Measurements from ENCODE around the gene GRIN1.

Gene GRIN1

DNA sequence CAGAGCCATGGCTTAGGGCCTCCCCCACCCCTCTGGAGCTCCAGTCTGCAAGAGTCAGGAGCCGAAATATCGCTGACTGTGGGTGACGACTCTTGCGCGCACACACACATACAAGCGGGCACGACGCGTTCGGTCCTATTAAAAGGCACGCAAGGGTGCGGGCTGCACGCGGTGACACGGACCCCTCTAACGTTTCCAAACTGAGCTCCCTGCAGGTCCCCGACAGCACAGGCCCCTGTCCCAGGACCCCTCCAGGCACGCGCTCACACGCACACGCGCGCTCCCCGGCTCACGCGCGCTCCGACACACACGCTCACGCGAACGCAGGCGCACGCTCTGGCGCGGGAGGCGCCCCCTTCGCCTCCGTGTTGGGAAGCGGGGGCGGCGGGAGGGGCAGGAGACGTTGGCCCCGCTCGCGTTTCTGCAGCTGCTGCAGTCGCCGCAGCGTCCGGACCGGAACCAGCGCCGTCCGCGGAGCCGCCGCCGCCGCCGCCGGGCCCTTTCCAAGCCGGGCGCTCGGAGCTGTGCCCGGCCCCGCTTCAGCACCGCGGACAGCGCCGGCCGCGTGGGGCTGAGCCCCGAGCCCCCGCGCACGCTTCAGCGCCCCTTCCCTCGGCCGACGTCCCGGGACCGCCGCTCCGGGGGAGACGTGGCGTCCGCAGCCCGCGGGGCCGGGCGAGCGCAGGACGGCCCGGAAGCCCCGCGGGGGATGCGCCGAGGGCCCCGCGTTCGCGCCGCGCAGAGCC, at the start of gene GRIN1:
TSS of gene GRIN1 (plus strand) at position 433 of the 746 bp plus-strand sequence. CDS start 333 bp downstream, outside the sequence.
- H3K9me3 ChIP-seq (ENCODE audit: control insufficient read depth, insufficient read depth, low read length) = no peaks in the 10 kb centered on the region
- no peak within 1 kb of the TSS for H3K27ac ChIP-seq (ENCODE audit: low read depth, low read length)
- peaks cover 4% of the 10 kb centered on the region; the same call in 1 of the 2 replicates for H3K4me1 ChIP-seq (ENCODE audit: control insufficient read depth, insufficient read depth, low read length)
- peaks cover 80% of the 10 kb centered on the region for H3K27me3 ChIP-seq (ENCODE audit: control insufficient read depth, insufficient read depth, low read length)
- H3K36me3 ChIP-seq (ENCODE audit: control insufficient read depth, insufficient read depth, low read length) = no peaks in the 10 kb centered on the region
- no peak within 1 kb of the TSS for H3K9ac ChIP-seq (ENCODE audit: low read depth, low read length)
- H3K4me3 ChIP-seq (ENCODE audit: low read depth, low read length) = peak within 1 kb of the TSS; percentile 27

DNA sequence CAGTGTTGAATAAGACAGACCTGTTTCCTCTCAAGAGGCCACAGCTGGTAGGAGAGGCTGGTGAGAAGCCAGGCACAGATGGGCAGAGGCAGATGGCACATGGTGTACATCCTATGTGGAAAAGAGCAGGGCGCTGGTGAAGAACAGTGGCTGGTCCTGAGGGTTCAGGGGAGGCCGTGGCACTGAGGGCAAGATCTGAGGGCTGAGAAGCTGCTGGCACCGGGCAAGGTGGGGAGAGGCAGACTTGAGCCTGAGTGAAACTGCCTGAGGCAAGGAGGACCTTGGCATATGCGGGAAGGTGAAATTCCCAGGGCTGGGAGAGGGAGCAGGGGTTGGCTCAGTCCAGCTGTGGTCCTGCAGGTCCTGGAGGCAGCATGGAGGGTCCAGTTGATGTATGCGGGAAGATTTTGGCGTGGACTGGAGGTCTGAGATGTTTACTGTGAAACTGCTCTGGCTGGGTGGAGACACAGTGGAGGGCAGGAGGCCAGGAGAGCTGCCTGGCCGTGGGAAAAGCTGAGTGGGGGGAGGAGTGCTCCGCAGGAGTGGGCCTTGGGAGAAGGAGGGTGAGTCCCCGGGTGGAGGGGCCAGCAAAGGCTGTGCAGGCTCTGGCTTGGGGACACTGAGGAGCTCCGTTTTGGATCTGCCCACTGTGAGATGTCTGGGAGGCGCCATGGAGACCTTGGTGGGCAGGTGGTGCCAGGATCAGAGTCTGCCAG, 49.6 kb upstream of the GRIN1 start:
- H3K9me3 ChIP-seq (ENCODE audit: control insufficient read depth, insufficient read depth, low read length) = no peaks in the 10 kb centered on the region
- H3K9ac ChIP-seq (ENCODE audit: low read depth, low read length) = no peak overlapping the region

DNA sequence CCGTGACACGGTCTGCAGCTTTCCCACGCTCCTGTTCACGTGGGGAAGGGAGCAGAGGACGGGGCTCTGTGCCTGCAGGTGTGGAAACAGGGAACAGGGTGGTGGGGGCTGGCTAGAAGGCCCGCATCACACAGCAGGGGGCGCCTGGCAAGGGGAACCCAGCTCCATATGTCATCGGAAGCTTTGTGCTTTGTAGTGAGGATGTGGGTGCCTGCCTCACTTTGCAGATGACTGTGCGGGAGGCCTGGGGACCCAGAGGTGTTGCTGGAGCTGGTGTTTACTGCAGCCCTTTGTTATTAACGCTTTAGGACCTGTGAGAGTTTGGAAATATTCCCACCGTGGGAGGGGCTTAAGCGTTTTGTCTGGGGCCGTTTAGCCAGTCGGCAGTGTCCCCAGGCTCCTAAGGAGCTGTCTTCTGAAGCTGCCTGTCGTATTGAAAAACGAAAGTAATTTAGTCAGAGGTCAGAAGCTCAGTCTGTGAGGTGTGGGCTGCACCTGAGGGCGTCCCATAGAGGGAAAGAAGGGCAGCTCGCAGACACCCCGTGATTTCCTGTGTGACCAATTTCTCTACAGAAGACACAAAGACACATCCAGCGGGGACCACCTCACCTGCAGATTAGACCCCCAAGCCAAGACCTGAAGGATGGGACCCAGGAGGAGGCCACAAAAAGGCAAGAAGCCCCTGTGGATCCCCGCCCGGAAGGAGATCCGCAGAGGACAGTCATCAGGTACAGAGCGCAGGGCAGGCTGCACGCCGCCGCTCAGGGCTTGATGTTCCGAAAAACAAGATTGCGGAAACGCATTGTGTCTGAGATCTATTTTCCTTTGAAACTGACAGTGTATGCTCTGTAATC, 43.1 kb upstream of the GRIN1 start:
- H3K27me3 ChIP-seq (ENCODE audit: control insufficient read depth, insufficient read depth, low read length) = no peaks in the 10 kb centered on the region
- no peaks in the 10 kb centered on the region for H3K9me3 ChIP-seq (ENCODE audit: control insufficient read depth, insufficient read depth, low read length)
- no peaks in the 10 kb centered on the region for H3K4me1 ChIP-seq (ENCODE audit: control insufficient read depth, insufficient read depth, low read length)
- no peak overlapping the region for H3K9ac ChIP-seq (ENCODE audit: low read depth, low read length)
- H3K36me3 ChIP-seq (ENCODE audit: control insufficient read depth, insufficient read depth, low read length) = peaks cover 49% of the 10 kb centered on the region
- no peak overlapping the region for H3K27ac ChIP-seq (ENCODE audit: low read depth, low read length)
- H3K4me3 ChIP-seq (ENCODE audit: low read depth, low read length) = no peak overlapping the region

More for the DNA sequence above, 49.6 kb upstream of the GRIN1 start:
- Histone ChIP-seq H3K36me3 (ENCODE audit: control insufficient read depth, insufficient read depth, low read length) (peaks cover 27% of the 10 kb centered on the region), H3K27me3 (ENCODE audit: control insufficient read depth, insufficient read depth, low read length) (peaks cover 7% of the 10 kb centered on the region; the same call in 1 of the 2 replicates), H3K4me1 (ENCODE audit: control insufficient read depth, insufficient read depth, low read length) (peaks cover 5% of the 10 kb centered on the region; the same call in 1 of the 2 replicates), H3K4me3 (ENCODE audit: low read depth, low read length) (no peak overlapping the region), H3K27ac (ENCODE audit: low read depth, low read length) (no peak overlapping the region)

DNA sequence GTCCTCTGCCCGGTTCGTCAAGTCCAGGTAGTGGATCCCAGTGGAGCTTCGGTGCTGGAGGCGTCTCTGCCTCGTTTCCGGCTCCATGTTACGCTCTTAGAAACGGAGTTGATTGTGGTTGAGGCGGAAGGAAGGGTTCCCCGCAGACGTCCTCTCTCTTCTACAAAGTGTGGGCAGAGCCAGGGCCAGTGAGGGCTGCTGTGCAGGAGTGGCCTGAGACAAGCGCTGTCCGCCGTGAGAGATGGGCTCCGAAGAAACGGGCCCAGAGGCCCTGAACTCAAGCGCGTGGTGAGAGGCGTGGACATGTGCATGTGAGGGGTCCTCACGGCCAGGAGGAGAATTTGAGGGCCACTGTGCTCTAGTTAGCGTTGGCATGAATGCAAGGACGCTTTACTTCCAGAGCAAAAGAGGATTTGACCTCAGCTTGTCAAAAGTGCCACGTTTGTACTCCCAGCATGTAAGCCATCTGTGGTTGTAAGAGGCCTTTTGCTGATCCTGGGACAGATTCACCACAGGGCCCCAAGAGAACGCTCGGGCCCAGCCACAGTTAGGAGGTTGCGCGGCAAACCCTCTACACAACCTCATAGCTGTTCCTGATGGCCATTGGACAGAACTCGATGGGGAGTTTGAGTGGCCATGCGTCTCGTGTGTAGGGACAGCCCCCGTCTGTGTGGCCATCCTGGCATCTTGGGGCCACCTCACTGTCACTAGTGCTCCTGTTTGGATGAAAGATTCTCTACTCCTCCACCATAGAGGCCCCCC, 42.0 kb upstream of the GRIN1 start:
- Histone ChIP-seq H3K4me3 (ENCODE audit: low read depth, low read length) (no peak overlapping the region), H3K9ac (ENCODE audit: low read depth, low read length) (no peak overlapping the region), H3K4me1 (ENCODE audit: control insufficient read depth, insufficient read depth, low read length) (no peaks in the 10 kb centered on the region), H3K36me3 (ENCODE audit: control insufficient read depth, insufficient read depth, low read length) (peaks cover 53% of the 10 kb centered on the region), H3K9me3 (ENCODE audit: control insufficient read depth, insufficient read depth, low read length) (no peaks in the 10 kb centered on the region), H3K27ac (ENCODE audit: low read depth, low read length) (no peak overlapping the region), H3K27me3 (ENCODE audit: control insufficient read depth, insufficient read depth, low read length) (no peaks in the 10 kb centered on the region)

DNA sequence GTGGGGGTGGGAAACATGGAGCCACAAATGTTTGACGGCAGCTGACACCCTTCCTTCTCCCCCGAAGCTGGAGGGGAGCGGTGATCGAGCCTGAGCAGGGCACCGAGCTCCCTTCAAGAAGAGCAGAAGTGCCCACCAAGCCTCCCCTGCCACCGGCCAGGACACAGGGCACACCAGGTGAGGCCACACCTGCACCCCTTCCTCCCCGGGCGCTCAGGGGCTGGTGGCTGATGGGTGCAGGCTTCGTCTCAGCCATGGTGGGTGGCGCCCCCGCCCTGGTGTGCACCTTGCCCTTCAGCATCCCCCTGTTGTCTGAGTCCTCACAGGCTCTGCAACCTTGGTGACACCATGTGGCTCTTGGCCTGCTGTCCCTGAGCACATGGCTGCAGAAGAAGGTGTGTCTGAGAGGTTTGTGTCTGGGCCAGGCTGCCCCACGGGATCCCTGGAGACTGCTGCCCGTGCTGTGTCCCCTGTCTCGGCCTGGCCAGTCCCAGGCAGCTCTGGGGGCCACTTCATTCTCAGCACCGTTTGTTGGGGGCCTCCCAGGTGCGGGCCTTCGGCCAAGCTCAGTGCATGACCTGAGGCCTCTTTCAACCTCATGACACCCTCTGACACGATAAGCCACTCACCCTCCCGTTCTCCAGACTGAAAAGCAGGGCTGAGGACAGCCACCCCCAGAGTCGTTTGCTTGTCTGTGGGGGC, 41.0 kb upstream of the GRIN1 start:
- Histone ChIP-seq H3K9ac (ENCODE audit: low read depth, low read length) (no peak overlapping the region), H3K9me3 (ENCODE audit: control insufficient read depth, insufficient read depth, low read length) (0 out of 2 replicates have a peak, but pooled peaks cover 8% of the 10 kb centered on the region), H3K27ac (ENCODE audit: low read depth, low read length) (no peak overlapping the region), H3K4me3 (ENCODE audit: low read depth, low read length) (no peak overlapping the region), H3K4me1 (ENCODE audit: control insufficient read depth, insufficient read depth, low read length) (no peaks in the 10 kb centered on the region), H3K36me3 (ENCODE audit: control insufficient read depth, insufficient read depth, low read length) (peaks cover 57% of the 10 kb centered on the region), H3K27me3 (ENCODE audit: control insufficient read depth, insufficient read depth, low read length) (no peaks in the 10 kb centered on the region)

DNA sequence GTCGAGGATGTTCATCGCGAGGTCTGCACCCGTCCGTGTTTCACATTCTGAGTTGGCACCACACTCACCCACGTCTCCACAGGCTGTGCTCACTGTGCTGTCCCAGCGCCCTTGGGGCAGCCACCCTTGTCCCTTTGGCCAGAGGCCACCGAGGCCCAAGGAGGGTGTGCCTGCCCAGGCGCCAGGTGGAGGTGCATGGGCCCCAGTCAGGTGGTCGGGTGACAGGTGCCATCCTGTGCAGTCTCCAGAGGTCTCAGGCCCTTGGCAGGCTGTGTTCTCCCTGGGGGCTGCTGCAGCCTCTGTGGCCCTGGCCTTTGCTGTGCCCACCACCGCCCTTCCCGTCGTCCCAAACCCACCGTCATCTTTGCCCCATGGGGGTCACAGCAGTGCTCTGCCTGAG, 39.7 kb upstream of the GRIN1 start:
- 0 out of 2 replicates have a peak, but pooled peaks cover 8% of the 10 kb centered on the region for H3K9me3 ChIP-seq (ENCODE audit: control insufficient read depth, insufficient read depth, low read length)
- H3K4me1 ChIP-seq (ENCODE audit: control insufficient read depth, insufficient read depth, low read length) = no peaks in the 10 kb centered on the region
- H3K36me3 ChIP-seq (ENCODE audit: control insufficient read depth, insufficient read depth, low read length) = peaks cover 68% of the 10 kb centered on the region
- H3K4me3 ChIP-seq (ENCODE audit: low read depth, low read length) = no peak overlapping the region
- H3K27ac ChIP-seq (ENCODE audit: low read depth, low read length) = no peak overlapping the region
- H3K27me3 ChIP-seq (ENCODE audit: control insufficient read depth, insufficient read depth, low read length) = no peaks in the 10 kb centered on the region
- H3K9ac ChIP-seq (ENCODE audit: low read depth, low read length) = no peak overlapping the region

DNA sequence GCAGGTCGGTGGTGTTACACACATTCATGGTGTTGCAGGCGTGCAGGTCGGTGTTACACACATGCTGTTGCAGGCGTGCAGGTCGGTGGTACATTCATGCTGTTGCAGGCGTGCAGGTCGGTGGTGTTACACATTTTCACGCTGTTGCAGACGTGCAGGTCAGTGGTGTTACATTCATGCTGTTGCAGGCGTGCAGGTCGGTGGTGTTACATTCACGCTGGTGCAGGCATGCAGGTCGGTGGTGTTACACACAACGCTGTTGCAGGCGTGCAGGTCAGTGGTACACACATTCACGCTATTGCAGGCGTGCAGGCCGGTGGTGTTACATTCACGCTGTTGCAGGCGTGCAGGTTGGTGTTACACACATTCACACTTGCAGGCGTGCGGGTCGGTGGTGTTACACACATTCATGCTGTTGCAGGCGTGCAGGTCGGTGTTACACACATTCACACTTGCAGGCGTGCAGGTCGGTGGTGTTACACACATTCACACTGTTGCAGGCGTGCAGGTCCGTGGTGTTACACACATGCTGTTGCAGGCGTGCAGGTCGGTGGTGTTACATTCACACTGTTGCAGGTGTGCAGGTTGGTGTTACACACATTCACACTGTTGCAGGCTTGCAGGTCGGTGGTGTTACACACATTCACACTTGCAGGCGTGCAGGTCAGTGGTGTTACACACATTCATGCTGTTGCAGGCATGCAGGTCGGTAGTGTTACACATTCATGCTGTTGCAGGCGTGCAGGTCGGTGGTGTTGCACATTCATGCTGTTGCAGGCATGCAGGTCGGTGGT, 35.6 kb upstream of the GRIN1 start:
- Histone ChIP-seq H3K9me3 (ENCODE audit: control insufficient read depth, insufficient read depth, low read length) (0 out of 2 replicates have a peak, but pooled peaks cover 8% of the 10 kb centered on the region), H3K4me3 (ENCODE audit: low read depth, low read length) (no peak overlapping the region), H3K9ac (ENCODE audit: low read depth, low read length) (no peak overlapping the region), H3K4me1 (ENCODE audit: control insufficient read depth, insufficient read depth, low read length) (no peaks in the 10 kb centered on the region), H3K27me3 (ENCODE audit: control insufficient read depth, insufficient read depth, low read length) (no peaks in the 10 kb centered on the region), H3K36me3 (ENCODE audit: control insufficient read depth, insufficient read depth, low read length) (peaks cover 76% of the 10 kb centered on the region), H3K27ac (ENCODE audit: low read depth, low read length) (no peak overlapping the region)

DNA sequence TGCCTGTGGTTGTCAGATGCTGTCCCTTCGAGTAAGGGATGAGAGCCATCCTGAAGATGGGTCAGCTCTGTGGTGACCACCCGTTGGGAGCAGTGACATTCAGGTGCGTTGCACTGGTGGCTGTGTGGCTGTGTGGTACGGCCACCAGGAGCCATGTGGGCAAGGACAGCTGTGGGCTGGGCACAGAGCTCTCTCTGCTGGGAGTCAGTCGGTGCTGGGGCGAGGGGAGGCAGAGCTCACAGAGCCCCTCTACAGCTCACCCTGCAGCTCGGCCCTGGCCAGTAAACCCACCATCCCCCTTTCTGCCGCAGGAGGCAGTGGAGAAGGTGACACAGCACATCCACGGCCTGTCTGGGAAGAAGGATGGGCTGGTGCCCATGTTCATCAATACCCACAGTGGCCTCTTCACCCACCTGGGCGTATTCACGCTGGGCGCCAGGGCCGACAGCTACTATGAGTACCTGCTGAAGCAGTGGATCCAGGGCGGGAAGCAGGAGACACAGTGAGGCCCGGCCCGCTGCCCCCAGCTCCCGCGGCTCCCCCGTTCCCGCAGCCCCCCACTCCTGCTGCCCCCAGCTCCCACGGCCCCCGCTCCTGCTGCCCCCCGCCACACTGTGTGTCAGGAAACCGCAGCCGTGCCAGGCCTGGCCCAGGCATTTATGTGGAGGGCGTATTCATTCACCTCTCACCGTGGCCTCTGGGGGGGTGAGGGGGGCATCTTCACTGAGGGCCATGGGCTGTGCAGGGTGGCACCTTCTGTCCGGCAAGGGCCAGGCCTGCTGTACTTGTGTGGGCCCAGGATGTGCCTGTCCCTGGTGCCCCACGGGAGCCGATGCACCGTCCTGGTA, 32.9 kb upstream of the GRIN1 start:
- Histone ChIP-seq H3K4me3 (ENCODE audit: low read depth, low read length) (no peak overlapping the region), H3K27me3 (ENCODE audit: control insufficient read depth, insufficient read depth, low read length) (no peaks in the 10 kb centered on the region), H3K27ac (ENCODE audit: low read depth, low read length) (no peak overlapping the region), H3K36me3 (ENCODE audit: control insufficient read depth, insufficient read depth, low read length) (peaks cover 82% of the 10 kb centered on the region), H3K4me1 (ENCODE audit: control insufficient read depth, insufficient read depth, low read length) (no peaks in the 10 kb centered on the region), H3K9me3 (ENCODE audit: control insufficient read depth, insufficient read depth, low read length) (0 out of 2 replicates have a peak, but pooled peaks cover 8% of the 10 kb centered on the region), H3K9ac (ENCODE audit: low read depth, low read length) (no peak overlapping the region)

Measured in HUES48 (cell line).